Activated naive CD4-positive, alpha-beta T cell treated with anti-CD3 and anti-CD28 coated beads, Interleukin-2, amount 50 U/mL, for 24 hours (primary cell): ENCODE measurements around the gene FRMD4A.
A peak's percentile ranks its signal among the peaks of the same experiment; 100 is the strongest.
"Not testable (repeated sequence)": the region's sequence is repeated elsewhere in the genome, so short reads cannot be mapped to it uniquely, and the experiment has no call there.

Experiments used
- H3K27ac Mint-ChIP-seq: one replicate; pipeline ENCODE4 v1.8.0; 2021; ENCODE audit warnings: mild to moderate bottlenecking, mixed read lengths
- H3K27me3 Mint-ChIP-seq: one replicate; pipeline ENCODE4 v1.8.0; 2021; ENCODE audit warnings: mixed read lengths
- H3K36me3 Mint-ChIP-seq: one replicate; pipeline ENCODE4 v1.8.0; 2021; ENCODE audit warnings: mixed read lengths
- H3K4me1 Mint-ChIP-seq: one replicate; pipeline ENCODE4 v1.8.0; 2021; ENCODE audit warnings: mixed read lengths
- H3K4me3 Mint-ChIP-seq: one replicate; pipeline ENCODE4 v1.8.0; 2021; ENCODE audit warnings: mild to moderate bottlenecking, mixed read lengths
- H3K9me3 Mint-ChIP-seq: one replicate; pipeline ENCODE4 v1.8.0; 2021; ENCODE audit warnings: mixed read lengths

The FRMD4A gene

DNA sequence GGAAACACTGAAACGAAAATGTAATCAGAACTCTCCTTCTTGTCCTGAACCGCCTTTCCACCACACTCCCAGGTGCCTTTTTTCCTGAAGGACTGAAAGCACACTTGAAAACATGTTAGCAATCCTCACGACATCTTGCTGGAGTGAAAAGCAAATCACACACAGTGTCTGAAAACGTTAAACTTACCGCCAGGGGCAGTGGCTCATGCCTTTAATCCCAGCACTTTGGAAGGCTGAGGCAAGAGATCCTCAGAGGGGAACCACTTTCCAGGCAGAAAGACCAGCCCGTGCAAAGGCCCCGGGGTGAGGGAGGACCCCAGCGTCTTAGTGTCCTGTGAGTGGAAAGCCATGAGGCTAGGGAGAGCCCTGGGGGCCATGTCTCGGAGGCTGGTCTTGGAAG is 533.6 kb downstream of the FRMD4A start:
- no peak overlapping the region for H3K27ac Mint-ChIP-seq
- H3K4me1 Mint-ChIP-seq = peaks cover 49% of the 10 kb centered on the region
- no peaks in the 10 kb centered on the region for H3K36me3 Mint-ChIP-seq
- H3K4me3 Mint-ChIP-seq = no peak overlapping the region
- no peaks in the 10 kb centered on the region for H3K9me3 Mint-ChIP-seq
- H3K27me3 Mint-ChIP-seq = no peaks in the 10 kb centered on the region

- Mint-ChIP-seq H3K27me3 (no peaks in the 10 kb centered on the region), H3K4me3 (peak overlapping the region; percentile 54)
Observed at GRCh38 chr10:13795653-13796555, 534.8 kb downstream of the FRMD4A start.

GRCh38 chr10:13794992-13795612 is 535.6 kb downstream of the FRMD4A start:
- H3K4me1 Mint-ChIP-seq = peaks cover 47% of the 10 kb centered on the region
- H3K27me3 Mint-ChIP-seq = no peaks in the 10 kb centered on the region
- H3K9me3 Mint-ChIP-seq = no peaks in the 10 kb centered on the region
- H3K27ac Mint-ChIP-seq = no peak overlapping the region
- H3K36me3 Mint-ChIP-seq = no peaks in the 10 kb centered on the region
- H3K4me3 Mint-ChIP-seq = no peak overlapping the region

More at GRCh38 chr10:13795653-13796555, 534.8 kb downstream of the FRMD4A start:
- no peaks in the 10 kb centered on the region for H3K9me3 Mint-ChIP-seq
- H3K4me1 Mint-ChIP-seq = peaks cover 49% of the 10 kb centered on the region
- H3K36me3 Mint-ChIP-seq = no peaks in the 10 kb centered on the region
- no peak overlapping the region for H3K27ac Mint-ChIP-seq

- Mint-ChIP-seq H3K27me3 (no peaks in the 10 kb centered on the region), H3K36me3 (no peaks in the 10 kb centered on the region), H3K27ac (no peak overlapping the region), H3K4me3 (no peak overlapping the region), H3K9me3 (no peaks in the 10 kb centered on the region), H3K4me1 (peaks cover 37% of the 10 kb centered on the region)
Observed at GRCh38 chr10:13792006-13792405, 538.7 kb downstream of the FRMD4A start.

DNA sequence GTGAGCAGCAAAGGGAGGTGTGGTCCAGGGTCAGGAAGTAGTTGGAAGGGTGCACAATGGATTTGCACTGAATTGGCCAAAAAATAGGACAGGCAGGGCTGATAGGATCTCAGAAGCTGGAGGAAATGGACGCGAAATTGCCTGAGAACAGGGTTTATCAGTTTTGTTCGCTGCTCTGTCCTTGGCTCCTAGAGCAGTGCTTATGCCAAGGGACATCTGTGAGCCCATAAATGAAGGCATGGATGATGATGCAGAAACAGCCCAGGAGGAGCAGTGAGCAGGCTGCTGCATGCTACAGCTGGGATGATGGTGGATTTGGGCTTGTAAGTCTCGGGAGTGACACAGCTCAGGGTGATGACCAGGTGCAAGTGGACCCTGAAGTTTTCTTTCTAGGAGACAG is 539.2 kb downstream of the FRMD4A start:
- Mint-ChIP-seq H3K27me3 (no peaks in the 10 kb centered on the region), H3K4me1 (peaks cover 42% of the 10 kb centered on the region), H3K36me3 (no peaks in the 10 kb centered on the region), H3K4me3 (no peak overlapping the region), H3K9me3 (no peaks in the 10 kb centered on the region), H3K27ac (no peak overlapping the region)

- Mint-ChIP-seq H3K4me3 (no peak overlapping the region), H3K4me1 (peaks cover 39% of the 10 kb centered on the region), H3K27ac (no peak overlapping the region), H3K36me3 (no peaks in the 10 kb centered on the region), H3K9me3 (no peaks in the 10 kb centered on the region), H3K27me3 (no peaks in the 10 kb centered on the region)
Observed at GRCh38 chr10:13790196-13790595, 540.5 kb downstream of the FRMD4A start.

DNA sequence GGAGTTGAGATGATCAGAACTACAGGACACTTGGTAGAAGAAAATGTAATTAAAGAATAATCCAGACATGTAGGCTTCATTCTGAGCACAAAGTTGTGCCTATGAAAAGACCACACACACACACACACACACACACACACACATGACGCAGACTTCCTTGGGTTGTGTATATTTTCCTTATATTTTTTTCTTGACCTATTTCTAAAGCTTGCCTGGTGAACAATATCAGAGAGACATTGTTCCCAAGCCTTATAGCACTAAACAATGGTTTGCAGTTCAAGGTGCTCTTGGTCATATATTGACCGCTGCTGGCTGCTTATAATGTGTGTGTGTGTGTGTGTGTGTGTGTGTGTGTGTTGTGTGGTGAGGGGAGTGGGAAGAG is 541.3 kb downstream of the FRMD4A start:
- no peak overlapping the region for H3K27ac Mint-ChIP-seq
- H3K4me3 Mint-ChIP-seq = no peak overlapping the region

DNA sequence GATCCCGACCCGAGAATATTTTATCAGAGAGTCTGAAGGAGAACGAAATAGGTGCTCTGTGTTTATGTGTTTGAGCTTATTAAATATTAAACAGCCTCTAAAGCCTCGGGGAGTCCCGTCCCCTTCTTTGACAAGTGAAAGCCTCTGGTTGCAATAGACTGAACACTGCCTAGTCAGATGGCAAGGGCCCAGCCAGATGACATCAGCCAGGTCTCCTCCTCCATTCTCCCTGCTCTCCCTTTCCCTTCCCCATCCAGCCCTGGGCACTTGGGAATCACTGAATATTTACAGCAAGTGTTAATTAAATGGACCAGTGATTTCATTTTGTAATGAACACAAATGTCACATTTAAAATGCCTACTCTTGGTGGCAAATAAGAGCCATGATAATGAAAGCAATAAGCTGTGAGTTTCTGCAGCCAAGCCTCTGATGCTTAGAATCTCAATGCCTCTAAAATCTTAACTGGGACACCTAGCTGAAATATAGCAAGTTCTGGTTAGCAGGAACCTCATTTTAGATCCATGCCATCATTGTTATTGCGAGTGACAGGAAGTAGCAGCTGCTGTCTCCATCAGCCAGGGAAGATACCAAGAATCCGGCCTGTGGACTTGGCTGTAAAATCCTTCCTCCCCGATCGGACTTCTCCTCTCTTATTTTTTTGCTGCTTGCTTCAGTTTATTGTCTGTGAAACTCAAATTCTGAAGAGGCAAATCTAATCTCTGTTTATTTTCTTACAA is 541.8 kb downstream of the FRMD4A start:
- H3K27me3 Mint-ChIP-seq = no peaks in the 10 kb centered on the region
- H3K36me3 Mint-ChIP-seq = no peaks in the 10 kb centered on the region
- peak overlapping the region; percentile 56 for H3K4me3 Mint-ChIP-seq
- H3K9me3 Mint-ChIP-seq = no peaks in the 10 kb centered on the region
- no peak overlapping the region for H3K27ac Mint-ChIP-seq
- peaks cover 35% of the 10 kb centered on the region for H3K4me1 Mint-ChIP-seq

More for the DNA sequence above, 541.3 kb downstream of the FRMD4A start:
- no peaks in the 10 kb centered on the region for H3K27me3 Mint-ChIP-seq
- peaks cover 32% of the 10 kb centered on the region for H3K4me1 Mint-ChIP-seq
- no peaks in the 10 kb centered on the region for H3K9me3 Mint-ChIP-seq
- no peaks in the 10 kb centered on the region for H3K36me3 Mint-ChIP-seq

DNA sequence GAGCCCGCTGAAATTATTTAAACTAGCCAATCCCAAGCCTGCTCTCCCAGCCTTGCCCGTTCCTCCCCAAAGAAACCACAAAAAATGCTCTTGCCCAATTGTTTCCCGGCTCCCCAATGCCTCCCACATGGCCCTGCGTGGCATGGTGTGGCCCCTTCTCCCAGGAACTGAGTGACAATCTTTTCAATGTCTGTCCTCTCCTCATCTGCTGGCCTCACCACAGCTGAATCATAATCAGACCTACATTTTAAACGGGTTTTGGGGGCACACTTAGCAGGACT is 542.5 kb downstream of the FRMD4A start:
- H3K27me3 Mint-ChIP-seq = no peaks in the 10 kb centered on the region
- no peak overlapping the region for H3K27ac Mint-ChIP-seq
- H3K9me3 Mint-ChIP-seq = no peaks in the 10 kb centered on the region
- H3K4me3 Mint-ChIP-seq = peak overlapping the region; percentile 53
- peaks cover 35% of the 10 kb centered on the region for H3K4me1 Mint-ChIP-seq
- no peaks in the 10 kb centered on the region for H3K36me3 Mint-ChIP-seq

DNA sequence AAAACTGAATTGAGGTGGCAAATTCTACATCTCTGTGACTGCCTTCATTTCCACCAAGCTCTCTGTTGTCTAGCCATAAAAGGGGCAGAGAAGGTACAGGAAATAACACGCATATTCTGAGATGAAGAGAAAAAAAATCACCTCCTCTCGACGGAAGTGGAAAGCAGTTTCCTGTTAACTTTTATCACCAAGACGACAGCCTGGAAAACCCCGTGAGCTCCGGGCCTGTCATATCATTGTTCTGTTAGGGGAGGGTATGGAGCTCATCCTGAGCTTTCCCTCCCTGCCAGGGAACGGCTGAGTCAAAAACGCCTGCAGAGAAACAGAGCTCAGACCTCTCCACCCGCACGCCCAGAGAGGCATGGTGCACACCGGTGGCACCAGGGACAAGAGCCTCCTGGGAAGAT is 543.7 kb downstream of the FRMD4A start:
- Mint-ChIP-seq H3K27me3 (no peaks in the 10 kb centered on the region), H3K9me3 (no peaks in the 10 kb centered on the region), H3K4me1 (peaks cover 32% of the 10 kb centered on the region), H3K36me3 (no peaks in the 10 kb centered on the region), H3K4me3 (peak overlapping the region; percentile 67), H3K27ac (peak overlapping the region; percentile 96)

DNA sequence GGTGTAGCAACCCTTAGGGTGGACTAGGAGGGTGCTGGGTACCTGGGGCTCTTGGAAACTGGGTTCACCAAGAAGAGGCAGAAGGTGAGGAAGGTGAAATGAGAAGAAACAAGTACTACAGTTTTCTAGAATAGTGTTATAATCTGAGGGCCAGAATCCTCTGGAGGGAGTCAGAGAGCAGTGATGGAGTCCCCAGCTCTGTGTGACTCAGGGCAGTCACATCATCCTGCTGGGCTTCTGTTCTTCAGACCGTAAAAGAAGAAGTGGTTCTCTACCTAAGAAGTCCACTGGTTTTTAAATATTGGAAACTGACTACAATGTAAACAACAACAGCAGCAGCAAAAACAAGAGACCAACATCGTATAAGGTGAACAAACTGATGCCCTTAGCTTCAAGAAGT is 546.7 kb downstream of the FRMD4A start:
- no peaks in the 10 kb centered on the region for H3K27me3 Mint-ChIP-seq
- peak overlapping the region; percentile 15 for H3K4me3 Mint-ChIP-seq
- H3K9me3 Mint-ChIP-seq = no peaks in the 10 kb centered on the region
- H3K4me1 Mint-ChIP-seq = peaks cover 32% of the 10 kb centered on the region
- peak overlapping the region; percentile 33 for H3K27ac Mint-ChIP-seq
- no peaks in the 10 kb centered on the region for H3K36me3 Mint-ChIP-seq

- Mint-ChIP-seq H3K9me3 (no peaks in the 10 kb centered on the region), H3K4me1 (peaks cover 14% of the 10 kb centered on the region), H3K36me3 (no peaks in the 10 kb centered on the region), H3K4me3 (no peak overlapping the region), H3K27me3 (no peaks in the 10 kb centered on the region), H3K27ac (no peak overlapping the region)
Observed at GRCh38 chr10:13779748-13780147, 551.0 kb downstream of the FRMD4A start.

- H3K27me3 Mint-ChIP-seq, H3K36me3 Mint-ChIP-seq, H3K4me3 Mint-ChIP-seq, H3K4me1 Mint-ChIP-seq, H3K27ac Mint-ChIP-seq, H3K9me3 Mint-ChIP-seq: not testable (repeated sequence)
Observed at GRCh38 chr10:13778693-13778960, 552.1 kb downstream of the FRMD4A start.

GRCh38 chr10:13776861-13777311 is 553.8 kb downstream of the FRMD4A start:
- Mint-ChIP-seq H3K4me1 (no peaks in the 10 kb centered on the region), H3K27ac (no peak overlapping the region), H3K36me3 (no peaks in the 10 kb centered on the region), H3K4me3 (no peak overlapping the region), H3K9me3 (no peaks in the 10 kb centered on the region), H3K27me3 (peaks cover 5% of the 10 kb centered on the region)

DNA sequence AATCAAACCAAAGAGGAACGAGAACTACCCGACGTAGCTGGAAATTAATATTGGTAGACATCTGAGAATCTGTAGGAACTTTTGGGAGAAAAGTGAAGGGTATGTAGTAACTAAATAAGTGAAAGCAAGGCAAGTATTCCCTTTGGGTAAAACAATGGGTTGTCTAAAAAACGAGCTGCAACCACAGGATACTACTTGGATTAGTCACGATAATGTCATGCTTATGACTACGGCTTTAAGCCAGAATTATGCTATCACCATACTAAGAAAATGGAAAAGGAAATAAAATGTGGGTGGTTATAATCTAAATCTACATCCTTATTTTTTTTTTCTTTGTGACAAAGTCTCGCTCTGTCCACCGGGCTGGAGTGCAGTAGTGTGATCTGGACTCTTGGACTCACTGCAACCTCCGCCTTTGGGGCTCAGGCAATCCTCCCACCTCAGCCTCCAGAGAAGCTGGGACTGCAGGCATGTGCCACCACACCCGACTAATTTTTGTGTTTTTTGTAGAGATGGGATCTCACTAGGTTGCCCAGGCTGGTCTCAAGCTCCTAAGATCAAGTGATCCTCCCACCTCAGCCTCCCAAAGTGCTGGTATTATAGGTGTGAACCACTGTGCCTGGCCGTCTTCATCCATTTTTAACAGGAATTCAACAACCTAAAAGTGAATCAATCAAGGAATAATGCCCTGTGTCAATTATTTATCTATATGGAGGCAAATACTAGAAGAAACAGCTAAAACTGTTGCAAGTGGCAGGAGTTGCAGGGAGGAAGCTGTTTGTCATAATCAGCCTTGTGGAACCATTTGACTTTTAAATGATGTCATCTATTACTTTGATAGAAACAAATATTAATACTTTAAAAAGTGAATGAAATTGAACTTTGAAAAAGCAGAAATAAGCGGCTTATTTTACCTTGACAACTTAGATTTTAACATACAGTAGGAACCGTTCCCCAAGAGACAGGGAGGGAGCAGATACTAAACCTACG is 554.6 kb downstream of the FRMD4A start:
- Mint-ChIP-seq H3K36me3 (no peaks in the 10 kb centered on the region), H3K4me3 (no peak overlapping the region), H3K4me1 (no peaks in the 10 kb centered on the region), H3K27ac (no peak overlapping the region), H3K27me3 (peaks cover 5% of the 10 kb centered on the region), H3K9me3 (no peaks in the 10 kb centered on the region)
